NB4 (cell line): ENCODE data around the gene CHST1.

Experiments used
- DNase-seq: peaks from one replicate; pipeline ENCODE4 v3.0.0; 2010; ENCODE audit warnings: low read depth
- H3K4me3 ChIP-seq: one replicate; pipeline ENCODE4 v1.5.1; 2011; ENCODE audit warnings: mild to moderate bottlenecking, low read depth, low read length, moderate library complexity
- CTCF ChIP-seq: IDR thresholded peaks from one replicate; pipeline ENCODE4 v1.5.1; 2012; ENCODE audit warnings: low read depth, low read length
- MAX ChIP-seq: IDR thresholded peaks from 2 replicates; pipeline ENCODE4 v1.6.1; 2011; ENCODE audit warnings: low read depth, low read length
- MYC ChIP-seq: IDR thresholded peaks from 2 replicates; pipeline ENCODE4 v1.6.1; 2011; ENCODE audit warnings: low read depth, low read length
- POLR2A ChIP-seq: IDR thresholded peaks from 2 replicates; pipeline ENCODE4 v1.6.1; 2011; ENCODE audit warnings: mild to moderate bottlenecking; ENCODE audit not compliant: insufficient read length; ENCODE audit errors: extremely low read depth

CHST1 gene

GRCh38 chr11:45687836-45688235 lies 22.4 kb upstream of the CHST1 start:
- TF ChIP-seq MYC (no peak), MAX (no peak), POLR2A (no peak), CTCF (no peak)
- DNase-seq: no peak
- H3K4me3 ChIP-seq: no peak overlapping the region

GRCh38 chr11:45685964-45686537 lies 20.6 kb upstream of the CHST1 start:
- no peak overlapping the region for H3K4me3 ChIP-seq

GRCh38 chr11:45684440-45684839 lies 19.0 kb upstream of the CHST1 start:
- no peak for DNase-seq
- no peak overlapping the region for H3K4me3 ChIP-seq
- TF ChIP-seq CTCF: no peak
- no peak for TF ChIP-seq MAX
- TF ChIP-seq POLR2A: no peak
- TF ChIP-seq MYC: no peak

More at GRCh38 chr11:45685964-45686537, 20.6 kb upstream of the CHST1 start:
- TF ChIP-seq MYC (no peak), MAX (no peak), CTCF (no peak), POLR2A (no peak)
- no peak for DNase-seq

GRCh38 chr11:45683271-45684058 lies 18.0 kb upstream of the CHST1 start:
- DNase-seq: no peak
- H3K4me3 ChIP-seq: no peak overlapping the region
- TF ChIP-seq MAX: no peak
- TF ChIP-seq MYC: no peak
- no peak for TF ChIP-seq CTCF
- no peak for TF ChIP-seq POLR2A

- TF ChIP-seq POLR2A: no peak
- no peak for DNase-seq
- H3K4me3 ChIP-seq: no peak overlapping the region
These were observed 14.4 kb upstream of the CHST1 start for GRCh38 chr11:45679806-45680205.

GRCh38 chr11:45678976-45679375 lies 13.6 kb upstream of the CHST1 start:
- DNase-seq: no peak
- TF ChIP-seq MAX (no peak), POLR2A (no peak), MYC (no peak), CTCF (no peak)
- H3K4me3 ChIP-seq: no peak overlapping the region
